IPS DF 6.9 (cell line): ENCODE results near the gene ZDHHC13.

Experiments used
- DNase-seq: peaks from one replicate; pipeline ENCODE4 v3.0.0-alpha.2; 2013; ENCODE audit warnings: low read depth, low spot score
- H3K27ac ChIP-seq: one replicate; pipeline ENCODE4 v1.5.1; 2013; ENCODE audit warnings: low read length, control low read depth
- H3K27me3 ChIP-seq: 2 replicates; pipeline ENCODE4 v1.6.1; 2013; ENCODE audit warnings: mild to moderate bottlenecking, low read length; ENCODE audit not compliant: control insufficient read depth, insufficient read depth
- H3K36me3 ChIP-seq: 2 replicates; pipeline ENCODE4 v1.6.1; 2013; ENCODE audit warnings: low read length; ENCODE audit not compliant: control insufficient read depth, insufficient read depth
- H3K4me1 ChIP-seq: 2 replicates; pipeline ENCODE4 v1.6.1; 2013; ENCODE audit warnings: low read length; ENCODE audit not compliant: control insufficient read depth, insufficient read depth
- H3K4me3 ChIP-seq: 2 replicates; pipeline ENCODE4 v1.5.1; 2013; ENCODE audit warnings: mild to moderate bottlenecking, low read length
- H3K9me3 ChIP-seq: 2 replicates; pipeline ENCODE4 v1.6.1; 2013; ENCODE audit warnings: low read length, inconsistent platforms; ENCODE audit not compliant: control insufficient read depth, insufficient read depth
- WGBS: extraction: QIAGEN DNeasy Blood & Tissue Kit; methylation state at CpG from one replicate; pipeline ENCODE4 v1.1.7; 2013; ENCODE audit warnings: mixed read lengths, missing lambda C conversion rate; ENCODE audit not compliant: insufficient read length, insufficient coverage; 5-methylcytosine and 5-hydroxymethylcytosine counted together

Gene ZDHHC13

DNA sequence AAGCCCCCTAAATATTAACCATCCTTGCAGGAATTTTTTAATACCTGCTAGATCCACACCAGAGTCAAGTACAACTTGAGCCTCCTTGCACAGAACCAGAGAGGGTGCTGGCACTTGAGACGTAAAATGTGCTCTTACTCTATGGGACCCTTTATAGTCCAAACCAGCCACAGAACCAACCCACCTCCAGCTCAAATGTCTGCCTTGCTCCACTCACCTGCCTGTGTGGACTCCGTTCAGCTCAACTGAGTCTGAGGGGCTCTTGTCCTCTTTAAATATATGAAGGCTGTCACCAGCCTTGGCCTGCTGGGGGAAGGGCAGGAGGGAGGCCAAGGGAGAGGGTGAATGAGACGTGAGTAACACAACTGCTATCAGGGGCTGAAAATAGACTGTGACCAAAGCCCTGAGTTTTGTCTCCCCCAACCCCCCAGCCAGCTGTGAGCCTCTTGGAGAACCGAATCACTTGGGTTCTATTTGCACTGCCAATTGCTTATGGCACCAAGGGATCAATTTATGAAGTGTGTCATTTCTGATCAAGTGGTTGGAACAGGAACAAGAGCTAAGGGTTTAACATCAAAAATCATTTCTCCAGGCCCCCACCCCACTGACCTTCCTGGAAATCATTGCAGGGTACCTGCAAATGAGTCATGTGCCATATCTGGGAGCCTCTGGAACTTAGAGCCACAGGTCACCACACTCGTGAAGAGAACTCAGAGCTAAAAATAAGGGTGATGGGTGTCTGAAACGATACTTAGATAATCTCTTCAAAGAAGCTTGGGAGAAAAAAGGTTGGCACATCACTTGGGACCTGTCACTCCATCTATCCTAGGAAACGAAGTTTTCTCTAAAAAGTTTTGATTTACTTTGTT lies 85.0 kb downstream of the ZDHHC13 start, which contains the start of gene CSRP3:
Gene CSRP3 (minus strand): TSS at position 247 of the 869 bp plus-strand sequence. CDS start 9,535 bp downstream, outside the sequence.
- H3K4me1 ChIP-seq: no peaks in the 10 kb centered on the region
- no peak within 1 kb of the TSS for H3K27ac ChIP-seq
- no CpG with 5 or more reads among the region's 7 CpGs for WGBS
- no peak within 1 kb of the TSS for H3K4me3 ChIP-seq
- no peak for DNase-seq
- H3K9me3 ChIP-seq: no peaks in the 10 kb centered on the region
- H3K27me3 ChIP-seq: no peaks in the 10 kb centered on the region
- no peaks in the 10 kb centered on the region for H3K36me3 ChIP-seq

DNA sequence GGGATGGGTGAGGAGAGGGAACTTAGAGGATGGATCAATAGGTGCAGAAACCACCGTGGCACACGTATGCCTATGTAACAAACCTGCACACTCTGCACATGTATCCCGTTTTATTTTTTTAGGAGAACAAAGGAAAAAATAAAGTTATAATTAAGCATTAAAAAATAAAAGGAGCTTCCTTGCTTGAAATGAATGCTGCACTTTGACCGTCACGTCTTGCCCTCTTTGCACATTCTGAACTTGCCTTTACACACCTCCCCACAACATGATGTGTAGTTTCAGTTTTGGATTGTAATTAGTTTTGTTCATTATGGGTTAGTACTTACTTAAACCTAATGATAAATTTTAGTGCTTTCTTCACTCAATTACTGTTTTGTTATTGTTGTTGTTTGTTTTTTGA lies 87.9 kb downstream of the ZDHHC13 start:
- H3K4me3 ChIP-seq: no peak overlapping the region
- H3K36me3 ChIP-seq: no peaks in the 10 kb centered on the region
- H3K4me1 ChIP-seq: no peaks in the 10 kb centered on the region
- no peaks in the 10 kb centered on the region for H3K27me3 ChIP-seq
- H3K27ac ChIP-seq: no peak overlapping the region
- no peak for DNase-seq
- WGBS: no CpG with 5 or more reads among the region's 5 CpGs
- H3K9me3 ChIP-seq: no peaks in the 10 kb centered on the region

DNA sequence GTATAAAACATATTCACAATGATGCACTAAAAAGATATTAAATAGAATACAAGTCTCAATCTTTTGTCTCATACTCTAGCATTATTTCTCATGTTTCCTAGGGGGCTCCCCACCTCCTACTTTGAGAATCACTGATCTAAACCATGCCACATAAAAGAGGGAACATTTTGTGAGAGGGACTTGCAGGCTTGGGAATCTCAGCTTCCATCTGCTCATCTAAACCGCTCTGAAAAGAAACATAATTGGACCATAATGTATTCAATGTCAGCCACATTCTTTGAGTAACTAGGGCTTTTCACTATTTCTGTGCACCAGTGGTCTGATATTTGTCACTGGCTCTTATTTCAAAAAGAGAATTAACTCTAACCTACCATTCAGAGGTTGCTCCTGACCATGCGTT lies 91.2 kb downstream of the ZDHHC13 start:
- no peak overlapping the region for H3K27ac ChIP-seq
- H3K4me3 ChIP-seq: no peak overlapping the region
- DNase-seq: no peak
- H3K36me3 ChIP-seq: no peaks in the 10 kb centered on the region
- no peaks in the 10 kb centered on the region for H3K4me1 ChIP-seq
- no peaks in the 10 kb centered on the region for H3K9me3 ChIP-seq
- no CpG with 5 or more reads among the region's 2 CpGs for WGBS
- no peaks in the 10 kb centered on the region for H3K27me3 ChIP-seq

DNA sequence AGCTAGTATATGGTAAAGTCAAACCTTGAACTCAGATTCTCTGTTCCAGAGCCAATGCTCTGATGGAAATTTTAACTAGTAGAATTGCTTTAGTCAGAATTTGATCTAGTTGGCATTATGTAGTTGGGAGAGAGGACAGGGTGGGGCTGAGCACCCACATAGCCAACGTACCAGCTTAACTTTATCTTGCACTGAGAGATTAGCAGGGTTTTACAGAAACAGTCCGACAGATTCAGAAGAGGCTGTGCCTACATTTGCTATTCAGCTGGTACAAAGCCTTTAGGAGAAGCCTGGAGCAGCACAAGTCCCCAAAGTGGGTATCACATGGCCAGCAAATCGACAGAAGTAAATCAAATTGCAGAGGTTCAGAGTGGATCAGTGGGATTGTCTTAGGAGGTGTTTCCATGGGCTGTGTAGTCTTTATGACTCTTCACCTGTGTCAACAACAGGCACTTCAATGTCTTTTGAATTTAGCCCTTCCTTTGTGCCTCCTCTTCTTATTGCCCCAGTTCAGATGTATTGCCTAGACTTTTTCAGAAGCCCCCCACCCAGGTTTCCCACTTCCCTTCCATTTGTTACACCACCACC lies 92.1 kb downstream of the ZDHHC13 start:
- Histone ChIP-seq H3K9me3 (no peaks in the 10 kb centered on the region), H3K27me3 (no peaks in the 10 kb centered on the region), H3K4me1 (no peaks in the 10 kb centered on the region), H3K36me3 (no peaks in the 10 kb centered on the region), H3K27ac (no peak overlapping the region), H3K4me3 (no peak overlapping the region)
- WGBS: no CpG with 5 or more reads among the region's 3 CpGs
- DNase-seq: no peak

DNA sequence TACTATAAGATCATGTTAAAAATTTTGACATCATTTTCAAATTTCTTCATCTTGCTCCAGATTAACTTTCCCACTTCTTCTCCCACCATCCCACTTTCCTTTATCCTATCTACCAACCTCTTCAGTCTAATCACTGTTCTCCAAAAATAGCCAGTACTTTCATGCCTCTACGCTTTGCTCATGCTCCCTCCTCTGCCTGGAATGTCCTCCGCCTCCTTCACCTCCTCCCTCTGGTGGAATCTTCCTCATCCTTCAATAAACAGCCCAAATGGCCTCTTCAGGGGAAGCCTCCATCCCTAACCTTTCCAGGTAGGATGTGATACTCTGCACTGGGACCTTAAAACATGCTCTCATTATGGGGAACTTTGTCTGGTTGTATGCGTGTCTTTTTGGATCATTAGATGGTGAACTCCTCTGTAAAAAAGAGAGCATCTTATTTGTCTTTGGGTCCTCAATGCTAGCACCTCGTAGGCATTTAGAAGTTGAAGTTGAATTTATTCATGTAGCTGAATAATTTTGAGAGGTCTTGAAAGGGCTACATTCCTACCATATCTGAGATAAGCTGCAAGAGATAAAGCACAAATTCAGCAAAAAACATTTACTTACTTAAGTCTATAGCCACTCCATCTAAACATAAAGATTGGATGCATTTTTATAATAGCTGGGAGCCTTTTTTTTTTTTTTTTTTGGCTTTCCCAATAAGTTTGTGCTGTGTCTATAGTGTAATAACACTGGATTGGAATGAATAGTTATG lies 92.8 kb downstream of the ZDHHC13 start:
- Histone ChIP-seq H3K9me3 (no peaks in the 10 kb centered on the region), H3K27me3 (no peaks in the 10 kb centered on the region), H3K4me1 (no peaks in the 10 kb centered on the region), H3K27ac (no peak overlapping the region), H3K36me3 (no peaks in the 10 kb centered on the region), H3K4me3 (no peak overlapping the region)
- no peak for DNase-seq
- WGBS: 100% methylated on average over 1 of the region's 4 CpGs

DNA sequence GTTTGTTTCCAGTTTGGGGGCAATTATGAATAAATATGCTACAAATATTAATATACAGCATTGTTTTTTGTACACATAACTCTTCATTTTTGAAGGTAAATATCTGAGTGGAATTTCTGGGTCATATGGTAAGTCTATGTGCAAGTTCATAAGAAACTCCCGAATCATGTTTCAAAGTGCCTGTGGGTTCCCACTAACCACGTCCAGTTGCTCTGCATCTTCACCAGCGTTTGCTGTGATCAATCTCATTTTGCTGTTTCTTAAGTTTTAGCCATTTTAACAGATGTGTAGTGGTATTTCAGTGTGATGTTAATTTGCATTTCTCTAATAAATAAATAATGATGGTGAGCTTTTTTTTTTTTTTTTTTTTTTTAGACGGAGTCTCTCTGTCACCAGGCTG lies 99.1 kb downstream of the ZDHHC13 start:
- Histone ChIP-seq H3K27me3 (no peaks in the 10 kb centered on the region), H3K9me3 (no peaks in the 10 kb centered on the region), H3K4me1 (no peaks in the 10 kb centered on the region), H3K27ac (no peak overlapping the region), H3K36me3 (no peaks in the 10 kb centered on the region), H3K4me3 (no peak overlapping the region)
- DNase-seq: no peak
- no CpG with 5 or more reads among the region's 4 CpGs for WGBS

DNA sequence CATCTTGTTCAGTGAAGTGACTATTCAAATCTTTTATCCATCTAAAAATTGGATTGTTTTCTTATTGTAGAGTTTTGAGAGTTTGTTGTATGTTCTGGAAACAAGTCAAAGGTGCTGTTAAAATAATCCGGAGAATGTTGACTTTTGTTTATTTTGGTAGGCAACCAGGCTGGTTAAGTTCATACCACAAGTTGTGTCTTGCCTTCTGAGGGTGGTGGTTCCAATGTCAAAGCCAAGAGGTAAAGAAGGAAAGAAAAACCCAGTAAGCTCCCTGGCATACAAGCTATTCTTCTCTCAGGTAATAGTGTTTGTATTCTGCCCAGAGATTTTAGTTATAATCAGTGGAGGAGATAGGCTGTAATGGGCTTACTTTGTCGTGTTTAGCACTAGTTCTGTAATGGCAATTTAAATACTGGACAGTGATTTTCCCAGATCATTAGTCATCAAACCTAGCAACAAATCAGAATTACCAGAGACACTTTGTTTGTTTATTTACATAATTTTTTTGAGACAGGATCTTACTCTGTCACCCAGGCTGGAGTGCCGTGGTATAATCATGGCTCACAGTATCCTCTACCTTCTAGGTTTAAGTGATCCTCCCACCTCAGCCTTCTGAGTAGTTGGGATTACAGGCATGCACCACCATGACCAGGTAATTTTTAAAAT lies 99.9 kb downstream of the ZDHHC13 start:
- Histone ChIP-seq H3K9me3 (no peaks in the 10 kb centered on the region), H3K27ac (no peak overlapping the region), H3K27me3 (no peaks in the 10 kb centered on the region), H3K4me1 (no peaks in the 10 kb centered on the region), H3K36me3 (no peaks in the 10 kb centered on the region), H3K4me3 (no peak overlapping the region)
- WGBS: 100% methylated on average over 1 of the region's 3 CpGs
- no peak for DNase-seq

DNA sequence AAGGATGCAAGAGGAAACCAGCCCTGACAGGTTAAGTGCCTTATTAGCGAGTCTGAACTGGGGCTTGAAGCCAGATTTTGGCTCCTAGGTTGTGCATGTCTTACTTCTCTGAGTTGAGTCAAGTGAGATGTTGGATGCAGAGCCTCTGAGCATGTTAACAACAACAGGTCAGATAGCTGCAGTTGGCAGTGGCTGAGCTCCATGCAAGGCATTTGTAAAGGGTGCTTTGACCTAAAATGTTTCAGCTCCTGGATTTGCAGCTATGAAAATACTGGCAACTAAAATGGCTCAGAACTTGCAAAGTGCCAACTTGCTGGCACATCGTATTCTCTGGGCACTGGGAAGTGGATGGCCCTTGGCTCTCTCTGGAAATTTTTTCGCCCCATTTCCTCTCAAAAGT lies 101.2 kb downstream of the ZDHHC13 start:
- H3K36me3 ChIP-seq: no peaks in the 10 kb centered on the region
- H3K4me1 ChIP-seq: no peaks in the 10 kb centered on the region
- H3K27me3 ChIP-seq: no peaks in the 10 kb centered on the region
- H3K27ac ChIP-seq: no peak overlapping the region
- H3K4me3 ChIP-seq: no peak overlapping the region
- no peaks in the 10 kb centered on the region for H3K9me3 ChIP-seq
- no peak for DNase-seq
- WGBS: no CpG with 5 or more reads among the region's 3 CpGs

DNA sequence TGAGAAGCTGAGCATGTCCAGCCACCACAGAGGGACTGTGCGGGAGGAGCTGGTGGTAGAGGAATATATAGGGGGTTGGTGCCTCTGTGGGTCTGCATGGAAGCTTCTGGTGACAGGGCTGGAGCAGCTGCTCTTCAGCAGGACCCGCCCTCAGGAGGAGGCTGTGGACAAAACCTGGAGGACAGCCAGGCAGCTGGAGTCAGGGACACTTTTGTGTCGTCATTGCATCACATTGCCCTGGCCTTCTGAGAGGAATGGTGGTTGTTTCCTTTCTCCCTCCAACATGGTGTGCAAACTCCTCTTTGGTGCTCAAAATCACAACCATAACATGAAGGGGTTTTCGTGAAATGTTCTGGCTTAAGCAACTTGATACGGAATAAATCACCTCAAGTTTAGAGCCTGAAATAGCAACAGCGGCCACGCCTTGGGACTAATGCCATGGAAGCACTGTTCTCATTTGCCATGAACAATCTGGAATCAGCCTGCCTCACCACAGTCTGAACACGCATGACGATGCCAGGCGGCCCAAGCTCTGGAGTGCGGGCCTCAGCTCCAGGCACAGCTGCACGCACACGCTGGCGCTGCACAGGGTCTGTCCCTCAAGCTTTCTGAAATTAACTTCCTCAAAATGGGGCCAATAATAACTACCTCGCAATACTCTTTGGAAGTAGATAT lies 102.0 kb downstream of the ZDHHC13 start:
- H3K27me3 ChIP-seq: no peaks in the 10 kb centered on the region
- no peaks in the 10 kb centered on the region for H3K9me3 ChIP-seq
- WGBS: no CpG with 5 or more reads among the region's 15 CpGs
- no peak overlapping the region for H3K4me3 ChIP-seq
- no peak overlapping the region for H3K27ac ChIP-seq
- H3K4me1 ChIP-seq: no peaks in the 10 kb centered on the region
- no peak for DNase-seq
- H3K36me3 ChIP-seq: no peaks in the 10 kb centered on the region
